Thymus (tissue), 11 donors: ENCODE data around the gene FAM78A. TPM values are rescaled to one million over a fixed set of nuclear protein-coding genes. Genes with fewer than 3 reads are reported as not detected.

Experiments
- DNase-seq, 9 donors: peaks; one replicate each; pipeline ENCODE4 v3.0.0-alpha.2; 2013; ENCODE audit warnings: low spot score in 9 of 9, low read depth in 6 of 9, missing footprints in 1 of 9
- H3K27ac ChIP-seq, 2 donors: one replicate each; pipeline ENCODE4 v1.5.1; 2013; ENCODE audit warnings: control low read depth in 1 of 2, low read depth in 1 of 2, low read length in 1 of 2, mild to moderate bottlenecking in 1 of 2, moderate library complexity in 1 of 2
- H3K27me3 ChIP-seq, 2 donors: one replicate each; pipeline ENCODE4 v1.5.1; 2013; ENCODE audit warnings: low read length in 1 of 2; ENCODE audit not compliant: control insufficient read depth in 2 of 2, insufficient read depth in 1 of 2
- H3K36me3 ChIP-seq, 2 donors: one replicate each; pipeline ENCODE4 v1.5.1; 2013; ENCODE audit warnings: low read length in 1 of 2, mild to moderate bottlenecking in 1 of 2, moderate library complexity in 1 of 2; ENCODE audit not compliant: control insufficient read depth in 2 of 2, insufficient read depth in 2 of 2
- H3K4me1 ChIP-seq, 2 donors: one replicate each; pipeline ENCODE4 v1.5.1; 2013; ENCODE audit warnings: low read length in 2 of 2; ENCODE audit not compliant: control insufficient read depth in 2 of 2, insufficient read depth in 2 of 2
- H3K4me3 ChIP-seq, 2 donors: one replicate each; pipeline ENCODE4 v1.5.1; 2013; ENCODE audit warnings: low read length in 2 of 2, control low read depth in 1 of 2, mild to moderate bottlenecking in 1 of 2
- H3K9me3 ChIP-seq, 2 donors: one replicate each; pipeline ENCODE4 v1.5.1; 2013; ENCODE audit warnings: low read length in 1 of 2, mild to moderate bottlenecking in 1 of 2; ENCODE audit not compliant: control insufficient read depth in 2 of 2, insufficient read depth in 1 of 2
- WGBS: extraction: QIAGEN DNeasy Blood & Tissue Kit; methylation state at CpG from one replicate; pipeline ENCODE4 v1.1.7; 2013; 5-methylcytosine and 5-hydroxymethylcytosine counted together
- polyA plus RNA-seq: library from polyadenylated mRNA; stranded (reverse); fragments of 200-250 nt; gene quantifications from one replicate; pipeline ENCODE4 v1.2.3, GENCODE V29; 2013
- total RNA-seq: library from RNA; stranded (reverse); fragments of 120-200 nt; gene quantifications from one replicate; pipeline ENCODE4 v1.2.4, GENCODE V29; 2013
- donor health status: healthy.

The FAM78A gene
- total and polyA plus RNA-seq, 2 donors = 19.6 to 28.2 TPM

- H3K4me3 ChIP-seq = no peak overlapping the region
- no peaks in the 10 kb centered on the region for H3K4me1 ChIP-seq
- H3K27ac ChIP-seq = no peak overlapping the region
- no peak for DNase-seq
- H3K36me3 ChIP-seq = no peaks in the 10 kb centered on the region
- H3K27me3 ChIP-seq = peaks cover 0 to 4% of the 10 kb centered on the region in 2 donors
- no peaks in the 10 kb centered on the region for H3K9me3 ChIP-seq
- WGBS = 95% methylated on average over 11 of the region's 11 CpGs
These were observed 21.6 kb upstream of the FAM78A start for GRCh38 chr9:131297903-131298302.

DNA sequence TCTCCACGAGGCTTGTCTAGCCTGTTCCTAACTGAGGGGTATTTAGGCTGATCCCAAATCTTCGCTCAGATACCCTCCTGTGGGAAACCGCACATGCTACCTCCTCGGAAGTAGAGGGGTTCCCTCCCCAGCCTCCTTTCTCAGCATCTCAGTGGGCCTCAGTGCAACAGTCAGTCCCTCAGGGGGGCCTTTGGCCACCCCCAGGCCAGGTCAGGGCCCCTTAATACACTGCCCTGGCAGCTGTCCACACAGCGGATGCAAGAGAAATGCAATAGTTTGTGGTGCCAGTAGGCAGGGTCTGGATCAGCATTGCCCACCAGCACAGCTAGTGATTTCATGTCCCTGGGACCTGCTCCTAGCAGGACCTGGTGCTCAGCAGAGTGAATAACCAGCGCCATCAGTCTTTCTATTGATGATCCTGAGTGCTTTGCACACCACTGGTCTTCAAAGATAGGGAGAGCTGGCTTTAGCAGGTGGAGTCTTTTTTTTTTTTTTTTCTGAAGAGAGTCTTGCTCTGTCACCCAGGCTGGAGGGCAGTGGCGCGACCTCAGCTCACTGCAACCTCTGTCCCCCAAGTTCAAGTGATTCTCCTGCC is 20.7 kb upstream of the FAM78A start:
- H3K27ac ChIP-seq = no peak overlapping the region

DNA sequence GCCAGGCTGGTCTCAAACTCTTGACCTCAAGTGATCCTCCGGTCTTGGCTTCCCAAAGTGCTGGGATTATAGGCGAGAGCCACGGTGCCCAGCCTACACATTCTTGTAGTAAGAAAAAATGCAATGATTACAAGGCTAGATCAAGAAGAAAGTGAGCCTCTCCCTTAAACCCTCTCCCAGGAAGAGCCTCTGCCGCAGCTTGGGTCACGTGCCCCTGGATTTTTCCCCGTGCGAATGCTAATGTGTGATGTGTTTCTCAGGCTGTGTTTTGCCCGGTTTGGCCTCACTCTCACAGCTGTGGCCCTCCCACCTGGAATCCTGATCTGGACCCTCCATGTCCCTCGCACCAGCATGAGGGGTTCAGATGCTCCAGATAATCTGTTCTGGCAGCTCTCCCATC is 20.1 kb upstream of the FAM78A start:
- no peaks in the 10 kb centered on the region for H3K36me3 ChIP-seq
- no peak for DNase-seq
- peaks cover 0 to 4% of the 10 kb centered on the region in 2 donors for H3K27me3 ChIP-seq
- no peak overlapping the region for H3K4me3 ChIP-seq
- H3K4me1 ChIP-seq = no peaks in the 10 kb centered on the region
- H3K9me3 ChIP-seq = no peaks in the 10 kb centered on the region
- H3K27ac ChIP-seq = no peak overlapping the region
- 97% methylated on average over 9 of the region's 9 CpGs for WGBS

More for the DNA sequence above, 20.7 kb upstream of the FAM78A start:
- WGBS = 97% methylated on average over 8 of the region's 8 CpGs
- no peak for DNase-seq
- H3K9me3 ChIP-seq = no peaks in the 10 kb centered on the region
- no peaks in the 10 kb centered on the region for H3K4me1 ChIP-seq
- no peak overlapping the region for H3K4me3 ChIP-seq
- H3K36me3 ChIP-seq = no peaks in the 10 kb centered on the region
- peaks cover 0 to 4% of the 10 kb centered on the region in 2 donors for H3K27me3 ChIP-seq

GRCh38 chr9:131292937-131293336 is 16.6 kb upstream of the FAM78A start:
- no peak for DNase-seq
- H3K9me3 ChIP-seq = no peaks in the 10 kb centered on the region
- H3K36me3 ChIP-seq = no peaks in the 10 kb centered on the region
- 98% methylated on average over 10 of the region's 10 CpGs for WGBS
- H3K4me3 ChIP-seq = no peak overlapping the region
- peaks cover 0 to 4% of the 10 kb centered on the region in 2 donors for H3K27me3 ChIP-seq
- no peak overlapping the region for H3K27ac ChIP-seq
- no peaks in the 10 kb centered on the region for H3K4me1 ChIP-seq

DNA sequence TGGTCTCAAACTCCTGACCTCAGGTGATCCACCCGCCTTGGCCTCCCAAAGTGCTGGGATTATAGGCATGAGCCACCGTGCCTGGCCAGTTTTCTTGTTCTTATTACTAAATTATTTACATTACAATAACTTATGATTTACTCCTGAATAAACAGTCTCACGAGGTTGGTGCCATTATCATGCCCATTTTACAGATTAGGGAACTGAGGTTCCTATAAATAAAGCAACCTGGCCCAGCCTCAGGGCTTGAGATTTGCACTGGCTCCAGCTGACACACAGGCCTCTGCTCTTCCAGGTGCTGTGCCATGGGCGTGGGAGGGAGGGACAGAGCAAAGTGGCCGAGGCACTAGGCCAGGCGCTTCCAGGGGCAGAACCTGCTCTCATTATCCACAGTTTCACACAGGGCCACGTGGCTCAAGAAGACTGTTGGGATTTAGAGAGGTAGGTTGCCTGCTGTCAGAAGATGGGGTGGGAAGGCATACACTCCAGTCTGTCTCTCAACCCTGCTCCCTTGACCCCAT is 15.5 kb upstream of the FAM78A start:
- Histone ChIP-seq H3K4me1 (no peaks in the 10 kb centered on the region), H3K4me3 (no peak overlapping the region), H3K36me3 (no peaks in the 10 kb centered on the region), H3K27ac (no peak overlapping the region), H3K9me3 (no peaks in the 10 kb centered on the region), H3K27me3 (peaks cover 0 to 3% of the 10 kb centered on the region in 2 donors)
- no peak for DNase-seq
- 97% methylated on average over 7 of the region's 7 CpGs for WGBS

- no peak for DNase-seq
- WGBS = 95% methylated on average over 17 of the region's 17 CpGs
- H3K4me1 ChIP-seq = no peaks in the 10 kb centered on the region
- H3K27ac ChIP-seq = no peak overlapping the region
- no peaks in the 10 kb centered on the region for H3K9me3 ChIP-seq
- H3K4me3 ChIP-seq = no peak overlapping the region
- H3K27me3 ChIP-seq = no peaks in the 10 kb centered on the region
- no peaks in the 10 kb centered on the region for H3K36me3 ChIP-seq
These were observed 14.6 kb upstream of the FAM78A start for GRCh38 chr9:131290767-131291370.

GRCh38 chr9:131290036-131290766 is 13.9 kb upstream of the FAM78A start:
- Histone ChIP-seq H3K4me3 (no peak overlapping the region), H3K36me3 (no peaks in the 10 kb centered on the region), H3K27ac (no peak overlapping the region), H3K9me3 (no peaks in the 10 kb centered on the region), H3K27me3 (no peaks in the 10 kb centered on the region), H3K4me1 (no peaks in the 10 kb centered on the region)
- 89% methylated on average over 34 of the region's 34 CpGs for WGBS
- no peak for DNase-seq

GRCh38 chr9:131289301-131290035 is 13.2 kb upstream of the FAM78A start, which contains the start of gene PLPP7:
Gene PLPP7, plus strand, starts transcription at chr9:131289723. Its CDS starts 275 bp downstream, at chr9:131289998.
- 81% methylated on average over 28 of the region's 28 CpGs for WGBS
- no peaks in the 10 kb centered on the region for H3K36me3 ChIP-seq
- peaks cover 0 to 3% of the 10 kb centered on the region in 2 donors for H3K9me3 ChIP-seq
- no peak for DNase-seq
- H3K4me3 ChIP-seq = no peak within 1 kb of the TSS
- no peak within 1 kb of the TSS for H3K27ac ChIP-seq
- H3K4me1 ChIP-seq = no peaks in the 10 kb centered on the region
- peaks cover 0 to 7% of the 10 kb centered on the region in 2 donors for H3K27me3 ChIP-seq
